Fibroblast of lung (primary cell): ENCODE data around the gene CT55.

Source experiments
- EZH2 ChIP-seq: IDR thresholded peaks from 2 replicates; pipeline ENCODE4 v1.5.1; 2012; ENCODE audit warnings: low read length, control low read depth, mild to moderate bottlenecking; ENCODE audit errors: missing control alignments
- TF ChIP-seq, protein P1 (sequence below), 2 donors: IDR thresholded peaks in 1 of 2; conservative IDR thresholded peaks in 1 of 2; 1 replicate in 1 of 2; 2 replicates in 1 of 2; pipeline ENCODE4 v1.5.1; 2011 to 2012; ENCODE audit warnings: low read length in 2 of 2, control low read depth in 1 of 2, inconsistent platforms in 1 of 2, low read depth in 1 of 2, mild to moderate bottlenecking in 1 of 2

DNA sequence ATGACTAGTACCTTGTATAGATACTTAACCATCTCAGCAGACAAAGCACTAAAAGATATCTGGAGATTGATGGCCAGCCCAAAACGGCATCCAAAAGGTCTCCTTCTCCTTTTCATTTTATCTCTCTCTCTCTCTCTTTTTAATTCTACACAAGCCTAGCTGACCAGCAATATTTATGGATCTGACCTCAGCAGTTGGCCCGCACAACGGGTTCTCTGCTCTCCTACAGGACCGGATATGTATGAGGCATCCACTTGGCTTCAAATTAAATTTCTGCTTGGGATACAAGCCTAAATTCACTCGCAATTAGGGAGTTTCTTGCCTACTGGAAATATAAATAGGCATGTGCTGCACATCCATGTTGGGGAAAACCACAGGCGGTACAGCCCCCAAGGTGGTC, 22.5 kb upstream of the CT55 start:
- TF ChIP-seq, protein P1, sequence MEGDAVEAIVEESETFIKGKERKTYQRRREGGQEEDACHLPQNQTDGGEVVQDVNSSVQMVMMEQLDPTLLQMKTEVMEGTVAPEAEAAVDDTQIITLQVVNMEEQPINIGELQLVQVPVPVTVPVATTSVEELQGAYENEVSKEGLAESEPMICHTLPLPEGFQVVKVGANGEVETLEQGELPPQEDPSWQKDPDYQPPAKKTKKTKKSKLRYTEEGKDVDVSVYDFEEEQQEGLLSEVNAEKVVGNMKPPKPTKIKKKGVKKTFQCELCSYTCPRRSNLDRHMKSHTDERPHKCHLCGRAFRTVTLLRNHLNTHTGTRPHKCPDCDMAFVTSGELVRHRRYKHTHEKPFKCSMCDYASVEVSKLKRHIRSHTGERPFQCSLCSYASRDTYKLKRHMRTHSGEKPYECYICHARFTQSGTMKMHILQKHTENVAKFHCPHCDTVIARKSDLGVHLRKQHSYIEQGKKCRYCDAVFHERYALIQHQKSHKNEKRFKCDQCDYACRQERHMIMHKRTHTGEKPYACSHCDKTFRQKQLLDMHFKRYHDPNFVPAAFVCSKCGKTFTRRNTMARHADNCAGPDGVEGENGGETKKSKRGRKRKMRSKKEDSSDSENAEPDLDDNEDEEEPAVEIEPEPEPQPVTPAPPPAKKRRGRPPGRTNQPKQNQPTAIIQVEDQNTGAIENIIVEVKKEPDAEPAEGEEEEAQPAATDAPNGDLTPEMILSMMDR (conservative IDR thresholded peaks at IDR 0.05 in 1 of 2, IDR thresholded peaks at IDR 0.05 in 1 of 2; ENCODE audit: low read depth in 1 of 2, low read length in 2 of 2): no peak
- TF ChIP-seq EZH2: no peak
